OCI-LY1 (cell line): ENCODE results near the gene EN2.

Experiments used
- H2AFZ ChIP-seq: fragments of 200-600 bp; sonication (generic), shearing (Covaris generic); 2 replicates; pipeline ENCODE4 v1.6.0; 2014; ENCODE audit warnings: antibody characterized with exemption, mild to moderate bottlenecking, low read length
- H3F3A ChIP-seq: fragments of 200-600 bp; sonication (generic), shearing (Covaris generic); 2 replicates; pipeline ENCODE4 v1.6.0; 2014; ENCODE audit warnings: mild to moderate bottlenecking, antibody characterized with exemption, low read length, moderate library complexity; ENCODE audit not compliant: insufficient read depth
- H3K27ac ChIP-seq: fragments of 200-600 bp; sonication (generic); 2 replicates; pipeline ENCODE4 v1.5.1; 2014; ENCODE audit warnings: low read length, mixed run types, mild to moderate bottlenecking, low read depth; ENCODE audit not compliant: poor library complexity, severe bottlenecking
- H3K27me3 ChIP-seq: fragments of 200-600 bp; sonication (generic); 2 replicates; pipeline ENCODE4 v1.6.0; 2014; ENCODE audit warnings: antibody characterized with exemption, mild to moderate bottlenecking, low read length, moderate library complexity; ENCODE audit not compliant: insufficient read depth
- H3K36me3 ChIP-seq: fragments of 200-600 bp; sonication (generic); 2 replicates; pipeline ENCODE4 v1.6.1; 2014; ENCODE audit warnings: mild to moderate bottlenecking, antibody characterized with exemption, low read length, moderate library complexity, mixed read lengths; ENCODE audit not compliant: insufficient read depth
- H3K4me1 ChIP-seq: fragments of 200-600 bp; sonication (generic); 2 replicates; pipeline ENCODE4 v1.5.1; 2014; ENCODE audit warnings: mild to moderate bottlenecking, low read length, moderate library complexity; ENCODE audit not compliant: insufficient read depth, severe bottlenecking
- H3K4me2 ChIP-seq: fragments of 200-600 bp; sonication (generic), shearing (Covaris generic); 2 replicates; pipeline ENCODE4 v1.6.1; 2014; ENCODE audit warnings: low read length
- H3K4me3 ChIP-seq: fragments of 200-600 bp; sonication (generic); 2 replicates; pipeline ENCODE4 v1.5.1; 2014; ENCODE audit warnings: low read length, low read depth, mild to moderate bottlenecking, mixed read lengths; ENCODE audit not compliant: poor library complexity, severe bottlenecking
- H3K79me2 ChIP-seq: fragments of 200-600 bp; shearing (Covaris generic); 2 replicates; pipeline ENCODE4 v1.6.1; 2016; ENCODE audit warnings: mixed run types, low read length, mixed read lengths; ENCODE audit not compliant: insufficient read depth
- H3K9ac ChIP-seq: fragments of 200-600 bp; sonication (generic), shearing (Covaris generic); 2 replicates; pipeline ENCODE4 v1.6.1; 2014; ENCODE audit warnings: mild to moderate bottlenecking, low read length, mixed read lengths
- H3K9me2 ChIP-seq: fragments of 200-600 bp; sonication (generic), shearing (Covaris generic); 2 replicates; pipeline ENCODE4 v1.6.1; 2014; ENCODE audit warnings: low read depth, mild to moderate bottlenecking, low read length, mixed read lengths
- H3K9me3 ChIP-seq: fragments of 200-600 bp; shearing (Covaris generic); 2 replicates; pipeline ENCODE4 v1.6.1; 2014; ENCODE audit warnings: low read length, mixed read lengths
- H4K20me1 ChIP-seq: fragments of 200-600 bp; sonication (generic), shearing (Covaris generic); 2 replicates; pipeline ENCODE4 v1.6.0; 2016; ENCODE audit warnings: mild to moderate bottlenecking, low read length; ENCODE audit not compliant: insufficient read depth
- EZH2 ChIP-seq: fragments of 200-600 bp; sonication (generic), shearing (Covaris generic); IDR thresholded peaks from 2 replicates; pipeline ENCODE4 v1.8.0; 2017; ENCODE audit warnings: borderline replicate concordance, mixed run types, mild to moderate bottlenecking, antibody characterized with exemption, low read length, moderate library complexity, mixed read lengths
- TF ChIP-seq, protein P1 (sequence below): fragments of 200-600 bp; sonication (generic), shearing (Covaris generic); IDR thresholded peaks from 2 replicates; pipeline ENCODE4 v1.5.1; 2017; ENCODE audit warnings: mild to moderate bottlenecking, antibody characterized with exemption, low read length, moderate library complexity, mixed read lengths

EN2 gene

DNA sequence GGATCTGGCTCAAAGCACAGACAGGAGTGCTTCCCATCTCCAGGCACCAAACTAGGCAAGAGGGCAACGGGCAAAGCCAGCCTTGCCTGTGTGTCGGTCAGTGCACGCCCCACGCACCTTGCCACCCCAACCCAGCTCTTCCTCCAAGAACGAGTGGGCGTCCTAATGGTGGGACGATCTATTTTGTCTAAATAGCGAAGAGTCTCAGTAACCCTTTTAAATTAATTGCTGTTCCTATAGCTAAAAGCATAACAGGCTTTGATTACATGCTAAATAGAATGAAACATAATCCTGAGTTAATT, 12.2 kb downstream of the EN2 start:
- Histone ChIP-seq H3F3A (no peaks in the 10 kb centered on the region), H3K79me2 (no peaks in the 10 kb centered on the region), H3K4me1 (no peaks in the 10 kb centered on the region), H4K20me1 (no peaks in the 10 kb centered on the region), H3K36me3 (no peaks in the 10 kb centered on the region), H3K9me2 (no peaks in the 10 kb centered on the region), H3K27ac (no peak overlapping the region), H2AFZ (no peak overlapping the region), H3K27me3 (peaks cover 17% of the 10 kb centered on the region; the same call in 1 of the 2 replicates), H3K9me3 (no peaks in the 10 kb centered on the region), H3K4me2 (no peak overlapping the region), H3K9ac (no peak overlapping the region), H3K4me3 (no peak overlapping the region)
- TF ChIP-seq, protein P1, sequence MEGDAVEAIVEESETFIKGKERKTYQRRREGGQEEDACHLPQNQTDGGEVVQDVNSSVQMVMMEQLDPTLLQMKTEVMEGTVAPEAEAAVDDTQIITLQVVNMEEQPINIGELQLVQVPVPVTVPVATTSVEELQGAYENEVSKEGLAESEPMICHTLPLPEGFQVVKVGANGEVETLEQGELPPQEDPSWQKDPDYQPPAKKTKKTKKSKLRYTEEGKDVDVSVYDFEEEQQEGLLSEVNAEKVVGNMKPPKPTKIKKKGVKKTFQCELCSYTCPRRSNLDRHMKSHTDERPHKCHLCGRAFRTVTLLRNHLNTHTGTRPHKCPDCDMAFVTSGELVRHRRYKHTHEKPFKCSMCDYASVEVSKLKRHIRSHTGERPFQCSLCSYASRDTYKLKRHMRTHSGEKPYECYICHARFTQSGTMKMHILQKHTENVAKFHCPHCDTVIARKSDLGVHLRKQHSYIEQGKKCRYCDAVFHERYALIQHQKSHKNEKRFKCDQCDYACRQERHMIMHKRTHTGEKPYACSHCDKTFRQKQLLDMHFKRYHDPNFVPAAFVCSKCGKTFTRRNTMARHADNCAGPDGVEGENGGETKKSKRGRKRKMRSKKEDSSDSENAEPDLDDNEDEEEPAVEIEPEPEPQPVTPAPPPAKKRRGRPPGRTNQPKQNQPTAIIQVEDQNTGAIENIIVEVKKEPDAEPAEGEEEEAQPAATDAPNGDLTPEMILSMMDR, result no peak
- no peak for TF ChIP-seq EZH2

DNA sequence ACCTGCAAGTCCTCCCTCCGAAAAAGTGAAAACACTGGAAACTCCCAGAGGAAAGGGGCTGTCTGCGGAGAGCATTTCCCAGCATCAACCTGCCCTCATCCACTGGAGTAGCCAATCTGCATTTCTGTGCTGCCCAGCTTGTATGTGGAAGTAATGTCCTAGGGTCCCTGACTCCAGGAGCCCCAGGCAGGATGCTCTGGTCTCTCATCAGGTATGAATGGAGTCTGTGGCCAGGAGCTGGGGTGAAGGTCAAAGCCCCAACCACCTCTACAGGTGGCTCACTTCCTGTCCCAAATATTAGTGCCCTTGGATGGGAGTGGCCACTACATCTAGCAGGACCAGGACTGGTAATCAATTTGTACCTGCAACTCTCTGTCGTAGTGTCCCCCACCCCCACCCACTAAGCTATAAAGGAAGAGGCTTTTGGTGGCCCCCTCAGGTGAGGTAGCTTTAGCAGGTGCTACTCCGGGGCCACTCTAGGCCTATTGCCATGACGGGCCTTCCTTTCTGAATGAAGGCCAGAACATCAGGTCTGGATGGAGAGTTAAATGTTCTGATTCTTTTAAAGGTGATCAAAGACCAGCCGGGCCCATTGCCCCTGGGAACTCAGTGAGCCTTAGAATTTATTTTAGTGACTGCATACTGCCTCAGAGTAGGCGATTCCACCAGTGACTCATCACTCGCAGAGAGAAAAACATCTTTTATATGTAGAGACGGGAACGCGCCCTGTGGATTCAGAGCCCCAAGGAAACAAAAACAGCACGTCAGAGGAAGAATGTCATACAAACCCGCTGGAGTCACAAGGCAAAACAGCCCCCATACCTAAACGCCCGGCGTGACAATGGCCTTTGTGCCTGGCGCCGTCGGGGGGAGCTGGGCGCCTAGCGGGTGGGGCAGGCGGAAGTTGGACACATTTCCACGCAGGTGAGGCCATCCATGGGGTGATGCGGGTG, 13.0 kb downstream of the EN2 start:
- no peaks in the 10 kb centered on the region for H4K20me1 ChIP-seq
- H2AFZ ChIP-seq, result no peak overlapping the region
- TF ChIP-seq, protein P1, result no peak
- no peak for TF ChIP-seq EZH2

DNA sequence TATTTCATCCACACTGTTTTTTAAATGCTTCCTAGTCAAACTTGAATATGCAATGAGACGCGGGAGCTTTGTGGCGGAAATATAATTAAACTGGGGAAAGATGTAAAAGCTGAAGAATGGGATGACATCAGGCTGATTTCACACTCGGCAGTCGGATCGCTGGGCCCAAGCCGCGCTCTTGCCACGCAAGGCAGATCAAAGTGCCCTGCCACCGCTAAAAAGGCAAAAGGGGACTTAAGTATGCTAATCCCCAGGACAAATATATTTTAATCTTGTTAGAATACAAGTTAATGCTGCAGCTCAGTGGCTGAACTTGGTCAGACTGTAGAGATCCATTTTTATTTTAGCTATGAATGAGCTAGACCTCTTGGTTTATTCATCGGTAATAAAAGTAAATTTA, 13.8 kb downstream of the EN2 start:
- no peak overlapping the region for H3K27ac ChIP-seq
- no peak overlapping the region for H3K4me3 ChIP-seq
- no peaks in the 10 kb centered on the region for H3K4me1 ChIP-seq
- no peak overlapping the region for H3K4me2 ChIP-seq
- no peaks in the 10 kb centered on the region for H3F3A ChIP-seq
- no peak overlapping the region for H2AFZ ChIP-seq
- H3K27me3 ChIP-seq, result peaks cover 20% of the 10 kb centered on the region; the same call in 1 of the 2 replicates
- H3K9me3 ChIP-seq, result no peaks in the 10 kb centered on the region
- H3K79me2 ChIP-seq, result no peaks in the 10 kb centered on the region
- H3K36me3 ChIP-seq, result no peaks in the 10 kb centered on the region
- H4K20me1 ChIP-seq, result no peaks in the 10 kb centered on the region
- no peak overlapping the region for H3K9ac ChIP-seq
- TF ChIP-seq EZH2, result no peak
- TF ChIP-seq, protein P1, result no peak
- H3K9me2 ChIP-seq, result no peaks in the 10 kb centered on the region

More for the DNA sequence above, 13.0 kb downstream of the EN2 start:
- Histone ChIP-seq H3K9me2 (no peaks in the 10 kb centered on the region), H3K9me3 (no peaks in the 10 kb centered on the region), H3K4me3 (no peak overlapping the region), H3F3A (no peaks in the 10 kb centered on the region), H3K27ac (no peak overlapping the region), H3K9ac (no peak overlapping the region), H3K27me3 (peaks cover 17% of the 10 kb centered on the region; the same call in 1 of the 2 replicates), H3K79me2 (no peaks in the 10 kb centered on the region), H3K4me1 (no peaks in the 10 kb centered on the region), H3K36me3 (no peaks in the 10 kb centered on the region), H3K4me2 (no peak overlapping the region)
